RPMI7951 (cell line): ENCODE data around the gene TECTA. TPM values are rescaled to one million over a fixed set of nuclear protein-coding genes. Genes with fewer than 3 reads are reported as not detected.

Experiments used
- DNase-seq: peaks from one replicate; pipeline ENCODE4 v3.0.0-alpha.2; 2012; ENCODE audit warnings: low read depth
- total RNA-seq: library from RNA; depleted of rRNA; stranded (reverse); fragments of >200 nt; shearing (Covaris generic); gene quantifications from 2 replicates; pipeline ENCODE4 v1.2.3, GENCODE V29; 2014

Gene TECTA
- total RNA-seq, 1 experiment from 2014 or later, result 0.12 TPM

DNA sequence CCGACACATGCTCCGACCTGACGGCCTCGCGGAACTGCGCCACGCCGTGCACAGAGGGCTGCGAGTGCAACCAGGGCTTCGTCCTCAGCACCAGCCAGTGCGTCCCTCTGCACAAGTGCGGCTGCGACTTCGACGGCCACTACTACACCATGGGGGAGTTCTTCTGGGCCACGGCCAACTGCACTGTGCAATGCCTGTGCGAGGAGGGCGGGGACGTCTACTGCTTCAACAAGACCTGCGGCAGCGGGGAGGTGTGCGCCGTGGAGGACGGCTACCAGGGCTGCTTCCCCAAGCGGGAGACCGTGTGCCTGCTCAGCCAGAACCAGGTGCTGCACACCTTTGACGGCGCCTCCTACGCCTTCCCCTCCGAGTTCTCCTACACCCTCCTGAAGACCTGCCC, 26.8 kb downstream of the TECTA start:
- DNase-seq, result no peak

DNA sequence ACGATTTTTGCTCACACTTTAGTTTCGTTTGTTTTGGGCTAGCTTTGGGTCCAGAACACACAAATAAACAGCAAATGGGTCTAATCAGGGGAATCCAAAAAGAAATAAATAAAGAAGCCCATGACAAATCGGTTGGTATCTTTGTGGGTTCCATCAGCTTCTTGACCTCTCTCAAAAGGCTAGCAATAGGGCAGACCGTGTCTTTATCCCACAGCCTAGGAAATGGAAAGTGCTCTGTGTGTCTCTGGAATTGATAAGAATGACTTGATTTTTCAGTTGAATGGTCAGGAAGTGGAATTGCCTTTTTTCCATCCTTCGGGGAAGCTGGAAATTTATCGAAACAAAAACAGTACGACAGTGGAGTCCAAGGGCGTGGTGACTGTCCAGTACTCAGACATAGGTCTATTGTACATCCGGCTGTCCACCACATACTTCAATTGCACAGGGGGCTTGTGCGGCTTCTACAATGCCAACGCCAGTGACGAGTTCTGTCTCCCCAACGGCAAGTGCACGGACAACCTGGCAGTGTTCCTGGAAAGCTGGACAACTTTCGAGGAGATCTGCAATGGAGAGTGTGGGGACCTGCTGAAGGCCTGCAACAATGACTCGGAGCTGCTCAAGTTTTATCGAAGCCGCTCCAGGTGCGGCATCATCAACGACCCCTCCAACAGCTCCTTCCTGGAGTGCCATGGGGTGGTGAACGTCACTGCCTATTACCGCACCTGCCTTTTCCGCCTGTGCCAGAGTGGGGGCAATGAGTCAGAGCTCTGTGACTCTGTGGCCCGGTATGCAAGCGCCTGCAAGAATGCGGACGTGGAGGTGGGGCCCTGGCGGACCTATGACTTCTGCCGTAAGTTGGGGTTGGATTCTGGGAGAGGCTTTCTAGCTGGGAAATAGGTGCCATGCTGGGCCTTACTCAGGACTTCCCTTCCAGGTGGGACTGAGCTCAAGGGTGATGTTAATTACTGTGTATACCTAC, 28.6 kb downstream of the TECTA start:
- DNase-seq, result no peak

DNA sequence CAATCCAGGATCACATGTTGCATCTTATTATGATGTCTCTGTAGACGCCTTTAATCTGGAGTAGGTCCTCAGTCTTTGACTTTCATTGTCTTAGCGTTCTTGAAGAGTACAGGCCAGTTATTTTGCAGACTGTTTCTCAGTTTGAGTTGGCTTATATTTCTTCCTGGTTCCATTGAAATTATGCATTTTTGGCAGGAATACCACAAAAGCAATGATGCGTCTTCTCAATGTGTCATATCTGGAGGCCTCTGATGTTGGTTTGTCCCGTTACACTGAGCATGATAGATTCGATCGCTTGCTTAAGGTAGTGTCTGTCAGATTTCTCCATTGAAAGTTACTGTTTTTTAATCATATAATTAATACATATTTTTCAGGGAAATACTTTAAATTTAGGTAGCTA, 30.6 kb downstream of the TECTA start:
- DNase-seq, result no peak

DNA sequence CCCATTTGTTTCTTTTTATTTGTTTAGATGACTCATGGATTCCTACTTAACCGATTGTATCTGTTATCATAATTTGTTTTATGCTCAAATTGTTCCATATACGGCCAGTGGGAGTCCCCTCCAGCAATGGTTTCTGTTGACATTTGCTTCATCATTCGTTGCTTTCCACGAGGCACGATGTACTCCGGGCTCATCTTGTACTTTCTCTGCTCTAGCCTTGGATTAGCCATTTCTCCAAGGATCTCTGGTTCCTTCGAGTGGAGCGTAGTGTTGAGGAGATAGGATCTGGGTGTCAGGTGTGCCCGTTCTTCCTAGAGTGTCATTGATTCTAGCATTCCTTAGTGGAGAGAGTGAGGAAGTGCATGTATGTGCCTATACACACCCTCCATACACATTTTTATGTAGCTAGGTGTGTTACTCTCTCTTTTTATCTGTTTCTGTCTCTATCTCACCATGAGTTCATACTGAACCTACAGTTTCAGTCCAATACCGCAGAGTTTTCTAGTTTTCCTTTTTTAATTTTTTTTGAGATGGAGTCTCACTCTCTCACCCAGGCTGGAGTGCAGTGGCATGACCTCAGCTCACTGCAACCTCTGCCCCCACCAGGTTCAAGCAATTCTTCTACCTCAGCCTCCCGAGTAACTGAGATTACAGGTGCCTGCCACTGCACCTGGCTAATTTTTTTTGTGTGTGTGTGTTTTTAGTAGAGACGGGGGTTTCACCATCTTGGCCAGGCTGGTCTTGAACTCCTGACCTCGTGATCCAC, 31.4 kb downstream of the TECTA start:
- no peak for DNase-seq

DNA sequence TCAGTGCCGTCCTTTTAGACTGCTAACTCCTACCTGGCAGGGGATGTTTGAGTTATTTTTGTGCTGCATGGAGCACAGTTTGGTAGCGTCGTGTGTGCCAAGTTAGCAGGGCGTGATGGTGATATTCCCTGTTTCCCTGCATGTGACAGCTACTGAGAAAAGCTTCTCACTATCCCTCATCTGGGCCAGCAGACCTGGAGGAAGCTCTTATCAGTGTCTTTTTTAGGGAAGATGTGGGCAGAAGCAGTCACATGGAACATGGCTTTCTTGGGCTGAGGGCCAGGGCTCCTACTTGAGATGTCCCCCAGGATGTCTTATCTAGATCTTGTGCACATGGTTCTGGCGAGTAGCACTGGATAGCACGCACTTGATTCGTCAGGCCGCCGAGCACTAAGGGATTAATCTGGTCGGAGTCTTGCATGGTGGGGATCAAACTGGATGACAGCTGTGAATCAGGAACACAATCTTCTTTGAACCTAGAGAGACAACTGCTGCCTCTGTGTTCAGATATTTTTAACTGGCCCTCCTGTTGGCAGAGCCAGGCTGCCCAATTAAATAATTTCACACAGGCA, 33.8 kb downstream of the TECTA start:
- no peak for DNase-seq

DNA sequence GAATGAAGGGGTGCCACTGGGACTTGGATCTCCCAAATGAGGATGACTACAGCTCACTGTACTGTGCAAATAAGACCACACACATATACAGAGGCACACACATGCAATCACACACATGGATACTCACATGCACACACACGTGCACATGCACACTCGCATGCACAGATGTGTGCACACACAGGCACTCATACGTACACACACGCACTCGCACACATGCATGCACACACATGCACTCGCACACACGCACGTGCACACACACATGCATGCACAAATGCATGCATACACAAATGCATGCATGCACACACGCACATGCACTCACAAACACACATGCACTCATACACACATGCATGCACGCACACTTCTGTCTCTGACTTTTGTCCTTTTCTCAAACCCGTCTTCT, 36.0 kb downstream of the TECTA start:
- no peak for DNase-seq

DNA sequence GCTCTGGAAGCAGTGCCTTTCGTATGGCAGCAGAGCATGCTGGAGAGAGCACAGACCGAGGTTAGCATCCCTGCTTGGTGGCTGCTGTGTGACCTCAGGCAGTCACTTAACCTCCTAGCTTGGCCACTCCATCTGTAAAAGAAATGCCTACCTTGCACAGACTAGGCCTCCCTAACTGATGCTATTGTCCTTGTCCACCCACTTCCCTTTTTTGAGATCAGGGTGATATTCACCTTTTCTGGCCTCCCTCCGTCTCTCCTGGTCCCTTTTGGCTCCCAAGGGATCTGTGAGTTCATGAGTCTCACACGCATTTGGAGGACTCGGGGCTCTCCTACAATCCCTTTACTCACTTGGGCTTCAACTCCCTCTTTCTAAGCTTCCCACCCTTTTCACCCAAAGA, 37.2 kb downstream of the TECTA start:
- DNase-seq, result no peak

DNA sequence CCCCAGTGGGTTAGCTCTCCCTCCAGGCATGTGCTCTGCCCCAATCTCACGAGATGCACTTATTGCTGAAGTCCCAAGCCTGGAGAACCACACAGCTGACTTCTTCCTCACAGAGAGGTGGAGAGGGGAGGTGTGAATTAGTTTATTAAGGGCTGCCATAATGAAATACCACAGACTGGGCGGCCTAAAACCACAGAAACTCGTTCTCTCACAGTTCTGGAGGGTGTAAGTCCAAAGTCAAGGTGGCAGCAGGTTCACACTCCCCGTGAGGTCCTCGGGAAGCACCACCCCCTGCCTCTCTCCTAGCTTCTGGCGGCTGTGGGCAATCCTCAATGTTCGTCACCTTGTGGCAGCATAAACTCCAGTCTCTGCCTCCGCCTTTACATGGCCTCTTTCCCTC, 39.3 kb downstream of the TECTA start:
- DNase-seq, result no peak

DNA sequence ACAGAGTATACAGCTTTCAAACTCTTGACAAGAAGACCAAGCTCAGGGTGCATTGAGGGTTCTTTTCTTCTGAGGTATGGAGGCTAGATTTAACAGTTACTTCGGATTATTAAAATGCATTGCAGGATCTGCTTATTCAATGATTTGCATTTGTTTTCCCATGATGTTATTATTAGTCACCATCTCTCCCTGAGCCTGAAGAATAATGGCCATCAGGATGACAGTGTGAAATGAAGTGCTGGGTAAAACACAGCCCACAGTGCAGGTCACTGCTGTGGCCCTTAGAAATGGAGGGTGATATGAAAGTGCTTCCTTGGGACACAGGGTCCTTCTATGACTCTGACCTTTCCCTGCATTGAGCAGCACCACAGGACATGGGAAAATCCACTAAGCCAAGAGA, 40.0 kb downstream of the TECTA start:
- DNase-seq, result no peak

DNA sequence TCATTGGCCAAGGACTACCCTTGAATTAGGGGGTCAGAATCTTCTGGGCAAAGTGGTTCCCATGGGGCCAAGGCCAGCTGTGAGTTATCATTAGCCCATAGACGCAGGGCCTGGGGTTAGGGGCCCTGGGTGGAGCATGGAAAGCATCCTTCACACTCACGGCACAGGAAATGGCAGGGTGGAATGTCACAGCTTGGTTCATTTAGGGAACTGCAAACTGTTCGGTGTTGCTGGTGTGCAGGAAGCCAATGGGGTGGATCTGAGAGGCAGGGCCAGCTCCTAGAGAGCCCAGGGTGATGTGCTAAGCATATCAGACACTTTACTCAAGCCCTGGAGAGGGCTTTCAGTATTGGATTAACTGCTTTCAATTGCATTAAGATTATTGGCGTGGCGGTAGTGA, 42.9 kb downstream of the TECTA start:
- no peak for DNase-seq

DNA sequence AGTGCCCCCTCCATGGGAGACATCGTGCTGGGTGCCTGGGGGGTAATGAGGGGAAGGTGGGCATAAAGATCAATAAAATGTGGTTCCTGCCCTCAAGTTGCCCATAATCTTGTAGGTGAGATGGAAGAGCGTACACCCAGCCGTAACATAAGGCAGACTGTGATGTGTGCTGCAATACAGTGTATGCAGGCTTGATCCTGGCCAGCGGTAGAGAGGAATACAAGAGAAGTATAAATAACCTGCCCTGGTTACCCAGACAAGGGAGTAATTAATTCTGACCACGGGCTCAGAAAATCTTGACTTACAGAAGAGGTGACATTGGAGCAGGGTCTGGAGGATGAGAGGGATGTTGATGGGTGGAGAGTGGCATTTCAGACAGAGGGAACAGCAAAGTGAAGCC, 43.7 kb downstream of the TECTA start:
- DNase-seq, result no peak

DNA sequence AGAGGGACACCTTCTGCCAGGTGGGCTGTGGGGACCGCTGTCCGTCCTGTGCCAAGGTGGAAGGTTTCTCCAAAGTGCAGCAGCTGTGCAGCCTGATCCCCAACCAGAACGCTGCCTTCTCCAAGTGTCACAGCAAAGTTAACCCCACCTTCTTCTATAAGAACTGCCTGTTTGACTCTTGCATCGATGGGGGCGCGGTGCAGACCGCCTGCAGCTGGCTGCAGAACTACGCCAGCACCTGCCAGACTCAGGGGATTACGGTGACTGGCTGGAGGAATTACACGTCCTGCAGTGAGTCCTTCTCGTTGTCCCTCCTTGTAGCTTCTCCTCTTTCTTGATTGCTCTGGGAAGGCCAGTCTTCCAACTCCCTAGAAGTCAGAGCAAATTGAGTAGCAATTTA, 44.8 kb downstream of the TECTA start:
- DNase-seq, result no peak

DNA sequence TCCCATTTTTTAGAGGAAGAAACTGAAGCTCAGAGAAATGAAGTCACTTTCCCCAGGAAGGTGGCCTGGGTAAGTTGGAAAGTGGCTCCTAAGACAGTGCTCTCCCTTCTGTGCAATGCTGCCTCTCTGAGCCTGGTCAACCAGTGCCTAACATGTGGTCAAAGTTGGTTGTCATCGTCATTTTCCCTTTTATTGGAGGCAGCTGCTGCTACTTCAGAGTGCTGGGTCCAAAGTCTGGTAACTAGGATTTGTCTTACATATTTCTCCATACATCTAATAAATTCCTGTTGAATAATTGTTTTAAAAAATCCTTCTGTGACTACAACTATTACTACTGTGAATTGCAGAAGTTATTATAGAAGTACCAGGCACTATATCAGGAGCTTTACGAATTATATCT, 48.1 kb downstream of the TECTA start:
- no peak for DNase-seq

DNA sequence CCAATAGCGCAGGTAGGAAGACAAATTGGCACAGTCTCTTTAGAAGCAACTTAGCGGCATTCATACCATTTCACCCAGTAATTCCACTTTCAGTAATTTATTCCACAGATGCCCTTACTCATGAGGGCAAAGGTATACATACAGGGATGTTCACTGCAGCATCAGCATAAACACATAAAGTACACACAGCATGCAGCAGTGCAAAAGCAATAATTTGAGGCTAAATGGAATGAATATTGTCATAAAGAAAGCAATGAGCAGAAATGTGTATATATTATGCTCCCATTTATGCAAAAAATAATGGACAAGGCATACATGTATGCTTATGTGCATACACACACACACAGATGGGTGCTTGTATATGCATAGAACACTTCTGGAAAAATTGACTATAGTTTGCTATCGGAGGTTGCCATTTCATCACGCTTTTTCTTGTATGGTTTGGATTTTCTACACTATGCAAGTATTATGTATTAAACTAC, 50.2 kb downstream of the TECTA start:
- DNase-seq, result no peak

DNA sequence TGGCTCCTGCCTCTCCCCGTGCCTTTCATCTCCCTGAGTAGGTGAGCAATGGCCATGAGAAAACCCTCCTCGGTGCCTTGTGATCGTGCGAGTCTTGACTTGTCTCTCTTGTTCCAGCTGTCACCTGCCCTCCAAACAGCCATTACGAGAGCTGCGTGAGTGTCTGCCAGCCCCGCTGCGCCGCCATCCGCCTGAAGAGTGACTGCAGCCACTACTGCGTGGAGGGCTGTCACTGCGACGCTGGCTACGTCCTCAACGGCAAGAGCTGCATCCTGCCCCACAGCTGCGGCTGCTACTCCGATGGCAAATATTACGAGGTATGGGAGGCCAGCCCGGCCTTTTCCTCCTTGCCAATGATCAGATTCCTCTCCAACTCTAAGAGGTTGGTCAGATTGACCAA, 51.7 kb downstream of the TECTA start:
- DNase-seq, result no peak

DNA sequence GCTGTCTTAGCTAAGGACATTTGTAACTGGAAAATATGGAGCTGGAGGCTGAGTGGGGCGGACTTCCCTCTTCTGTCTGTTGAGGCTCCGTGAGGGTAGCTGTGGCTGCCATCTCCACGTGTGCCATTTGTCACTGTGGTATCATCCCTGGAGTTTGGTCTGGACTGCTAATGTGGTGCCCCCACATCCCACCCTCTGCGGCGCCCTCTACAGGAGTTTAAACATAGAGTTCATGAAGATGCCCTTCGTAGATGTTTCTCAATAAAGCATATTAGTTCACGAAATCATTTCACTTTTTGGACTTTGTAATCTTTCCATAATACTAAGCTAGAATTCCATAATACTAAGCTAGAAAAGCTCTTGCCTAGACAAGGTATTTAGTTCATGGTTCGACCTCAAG, 52.4 kb downstream of the TECTA start:
- no peak for DNase-seq

DNA sequence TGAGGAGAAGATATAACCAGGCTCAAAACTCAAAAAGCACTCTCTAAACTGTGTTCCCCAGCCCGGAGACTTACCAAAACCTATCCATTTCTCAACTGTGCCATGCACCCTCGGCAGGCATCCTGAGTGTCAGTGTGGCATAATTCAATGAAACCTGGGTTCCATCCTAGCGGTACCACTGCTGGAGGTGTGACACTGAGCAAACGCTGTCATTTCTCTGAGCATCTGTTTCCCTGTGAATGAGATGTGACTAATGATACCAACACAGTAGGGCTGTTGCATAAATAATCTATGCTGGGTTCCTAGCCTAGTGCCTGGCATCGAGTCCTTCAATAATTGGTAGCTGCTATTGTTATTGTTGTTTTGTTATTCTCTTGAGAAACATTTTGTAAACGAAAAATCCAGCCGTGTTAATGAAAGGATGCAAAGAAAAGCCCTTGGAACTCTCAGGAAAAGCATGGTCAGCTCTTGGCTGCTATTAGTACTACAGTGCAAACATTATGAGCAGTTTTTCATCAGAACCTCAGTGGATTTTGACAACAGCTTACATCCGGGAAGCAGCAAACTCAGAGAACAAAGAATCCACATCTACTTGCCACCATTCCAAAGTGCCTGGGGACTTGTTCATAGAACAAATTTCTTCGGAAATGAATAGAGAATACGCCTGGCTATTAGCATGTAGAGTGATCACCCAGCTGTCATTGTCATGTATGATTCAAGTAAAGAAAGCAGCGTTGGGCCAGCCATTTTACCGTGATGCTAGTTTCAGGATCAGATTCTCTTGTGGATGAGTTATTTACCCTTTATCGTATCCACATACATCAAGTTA, 53.7 kb downstream of the TECTA start:
- DNase-seq, result no peak

DNA sequence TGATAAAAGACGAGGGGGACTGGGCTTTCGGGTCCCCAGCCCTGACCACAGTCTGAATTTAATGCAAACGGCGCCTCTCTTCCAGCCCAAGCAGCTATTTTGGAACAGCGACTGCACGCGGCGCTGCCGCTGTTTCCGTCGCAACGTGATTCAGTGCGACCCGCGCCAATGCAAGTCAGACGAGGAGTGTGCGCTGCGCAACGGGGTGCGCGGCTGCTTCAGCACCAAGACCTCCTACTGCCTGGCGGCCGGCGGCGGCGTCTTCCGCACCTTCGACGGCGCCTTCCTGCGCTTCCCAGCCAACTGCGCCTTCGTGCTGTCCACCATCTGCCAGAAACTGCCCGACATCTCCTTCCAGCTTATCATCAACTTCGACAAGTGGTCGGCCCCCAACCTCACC, 56.7 kb downstream of the TECTA start:
- DNase-seq, result no peak

DNA sequence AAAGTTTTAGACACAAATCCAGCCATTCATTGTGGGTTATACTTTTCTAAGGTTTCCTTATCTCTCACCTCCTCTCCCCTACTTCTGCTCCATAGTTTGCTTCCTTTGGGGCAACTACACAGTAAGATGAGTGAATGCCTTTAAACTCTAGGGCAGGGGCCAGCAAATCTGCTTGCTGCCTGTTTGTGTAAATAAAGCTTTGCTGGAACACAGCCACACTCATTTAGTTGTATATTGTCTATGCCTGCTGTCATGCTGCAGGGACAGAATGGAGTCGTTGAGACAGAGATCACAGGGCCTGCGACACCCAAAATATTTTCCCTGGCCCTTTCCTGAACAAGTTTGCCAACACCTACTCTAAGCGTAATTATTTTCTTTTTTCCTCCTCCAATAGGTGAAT, 58.7 kb downstream of the TECTA start:
- DNase-seq, result no peak

DNA sequence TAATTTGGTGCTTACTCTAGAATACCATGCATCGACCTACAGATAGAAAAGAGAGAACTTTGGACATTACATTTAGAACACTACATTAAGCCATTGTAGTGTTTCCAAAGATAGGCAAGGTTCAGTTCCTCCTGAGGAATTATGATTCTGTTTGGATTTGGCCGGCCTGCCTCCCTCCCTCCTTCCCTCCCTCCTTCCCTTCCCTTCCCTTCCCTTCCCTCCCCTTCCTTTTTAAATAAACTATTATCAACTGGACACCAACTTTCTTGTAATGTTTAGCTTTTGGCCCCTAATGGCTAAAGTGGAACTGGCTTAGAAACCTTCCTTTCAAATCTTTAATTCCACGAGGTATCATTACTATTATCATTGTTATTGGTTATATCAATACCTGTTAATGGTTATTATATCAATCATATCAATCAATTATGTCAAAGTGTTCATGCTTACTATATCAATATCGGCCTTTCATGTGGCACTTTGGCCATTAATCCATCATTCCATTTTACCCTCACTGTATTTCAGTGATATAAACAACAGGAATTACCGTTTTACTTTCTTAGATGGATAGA, 60.4 kb downstream of the TECTA start:
- DNase-seq, result no peak

DNA sequence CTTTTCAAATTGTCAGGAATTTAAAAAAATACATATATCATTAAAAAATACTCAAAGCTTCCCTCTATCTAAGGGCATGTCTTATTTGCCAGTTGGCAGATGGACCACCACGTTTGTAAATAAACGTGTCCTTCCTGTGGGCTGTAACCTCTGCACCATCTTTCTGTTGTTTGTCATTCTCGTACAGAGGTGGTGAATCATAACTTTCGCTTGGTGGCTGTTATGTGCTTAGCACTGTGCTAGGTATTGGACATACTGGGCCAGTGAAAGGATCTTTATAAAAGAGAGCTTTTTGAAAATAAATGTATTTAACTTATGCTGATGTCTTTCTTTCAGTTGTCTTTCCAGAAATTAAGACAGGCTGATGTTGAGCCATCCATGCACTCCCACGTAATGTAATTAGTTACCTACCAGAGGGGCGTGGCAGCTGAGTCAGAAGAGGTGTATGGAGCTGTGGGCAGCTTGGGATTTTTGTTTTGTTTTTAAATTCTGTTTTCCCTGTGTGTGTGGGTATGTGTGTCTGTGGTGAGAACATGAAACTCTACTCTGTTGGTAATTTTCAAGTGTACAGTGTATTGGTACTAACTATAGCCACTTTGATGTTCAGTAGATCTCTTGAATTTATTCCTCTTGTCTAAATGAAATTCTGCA, 62.7 kb downstream of the TECTA start:
- DNase-seq, result no peak
